Measurements from ENCODE around the gene ZNF618.

The ZNF618 gene

GRCh38 chr9:113973226-113973625 is 97.1 kb downstream of the ZNF618 start:
- peaks cover 10% of the 10 kb centered on the region; the same call in 1 of the 2 replicates for H3K27me3 ChIP-seq (ENCODE audit: control insufficient read depth, low read length)
- no peaks in the 10 kb centered on the region for H4K20me1 ChIP-seq (ENCODE audit: control insufficient read depth, insufficient read depth, low read depth, low read length)
- H3K79me2 ChIP-seq (ENCODE audit: control insufficient read depth, low read length): no peaks in the 10 kb centered on the region
- no peaks in the 10 kb centered on the region for H3K4me1 ChIP-seq (ENCODE audit: control insufficient read depth, low read length)
- H3K36me3 ChIP-seq (ENCODE audit: control insufficient read depth, low read length): no peaks in the 10 kb centered on the region
- TF ChIP-seq, protein P1, sequence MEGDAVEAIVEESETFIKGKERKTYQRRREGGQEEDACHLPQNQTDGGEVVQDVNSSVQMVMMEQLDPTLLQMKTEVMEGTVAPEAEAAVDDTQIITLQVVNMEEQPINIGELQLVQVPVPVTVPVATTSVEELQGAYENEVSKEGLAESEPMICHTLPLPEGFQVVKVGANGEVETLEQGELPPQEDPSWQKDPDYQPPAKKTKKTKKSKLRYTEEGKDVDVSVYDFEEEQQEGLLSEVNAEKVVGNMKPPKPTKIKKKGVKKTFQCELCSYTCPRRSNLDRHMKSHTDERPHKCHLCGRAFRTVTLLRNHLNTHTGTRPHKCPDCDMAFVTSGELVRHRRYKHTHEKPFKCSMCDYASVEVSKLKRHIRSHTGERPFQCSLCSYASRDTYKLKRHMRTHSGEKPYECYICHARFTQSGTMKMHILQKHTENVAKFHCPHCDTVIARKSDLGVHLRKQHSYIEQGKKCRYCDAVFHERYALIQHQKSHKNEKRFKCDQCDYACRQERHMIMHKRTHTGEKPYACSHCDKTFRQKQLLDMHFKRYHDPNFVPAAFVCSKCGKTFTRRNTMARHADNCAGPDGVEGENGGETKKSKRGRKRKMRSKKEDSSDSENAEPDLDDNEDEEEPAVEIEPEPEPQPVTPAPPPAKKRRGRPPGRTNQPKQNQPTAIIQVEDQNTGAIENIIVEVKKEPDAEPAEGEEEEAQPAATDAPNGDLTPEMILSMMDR (IDR thresholded peaks at IDR 0.05; ENCODE audit: low read depth, low read length, poor library complexity, severe bottlenecking): no peak
- no peak for TF ChIP-seq EZH2phosphoT487 (IDR thresholded peaks at IDR 0.05; ENCODE audit: borderline replicate concordance, low read length)
- no peak overlapping the region for H3K27ac ChIP-seq (ENCODE audit: low read depth, low read length)
- H3K9me2 ChIP-seq (replicated peaks; ENCODE audit: control insufficient read depth, low read length): no peaks in the 10 kb centered on the region
- no peaks in the 10 kb centered on the region for H3F3A ChIP-seq (ENCODE audit: control insufficient read depth, insufficient read depth)
- H3K4me3 ChIP-seq (ENCODE audit: low read length): no peak overlapping the region
- no peak overlapping the region for H3K4me2 ChIP-seq (ENCODE audit: low read length)
- H3K9me3 ChIP-seq (ENCODE audit: control insufficient read depth, insufficient read depth, low read length): no peaks in the 10 kb centered on the region

DNA sequence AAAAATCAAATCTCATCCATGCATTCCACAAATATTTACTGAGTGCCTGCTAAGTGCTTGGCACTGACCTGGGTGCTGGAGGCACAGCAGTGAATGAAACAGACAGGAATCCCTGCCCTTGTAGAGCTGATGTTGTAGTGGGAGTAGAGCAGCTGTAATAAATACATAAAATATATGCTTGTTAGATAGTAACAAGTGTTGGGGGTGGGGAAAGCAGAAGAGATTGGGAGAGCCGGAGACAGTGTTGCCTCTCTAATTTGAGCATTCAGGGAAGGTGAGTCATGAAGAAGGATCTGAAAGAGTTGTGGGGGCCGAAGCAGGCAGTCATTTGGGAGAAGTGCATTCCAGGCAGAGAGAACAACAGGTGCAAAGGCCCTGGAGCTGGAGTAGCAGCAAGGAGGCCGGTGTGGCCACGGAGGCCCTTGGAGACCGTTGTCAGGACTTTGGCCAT is 97.9 kb downstream of the ZNF618 start:
- peaks cover 10% of the 10 kb centered on the region; the same call in 1 of the 2 replicates for H3K27me3 ChIP-seq (ENCODE audit: control insufficient read depth, low read length)

GRCh38 chr9:113976915-113977314 is 100.8 kb downstream of the ZNF618 start:
- H4K20me1 ChIP-seq (ENCODE audit: control insufficient read depth, insufficient read depth, low read depth, low read length): no peaks in the 10 kb centered on the region
- no peak overlapping the region for H3K27ac ChIP-seq (ENCODE audit: low read depth, low read length)
- H3K4me1 ChIP-seq (ENCODE audit: control insufficient read depth, low read length): no peaks in the 10 kb centered on the region
- H3F3A ChIP-seq (ENCODE audit: control insufficient read depth, insufficient read depth): no peaks in the 10 kb centered on the region
- H3K27me3 ChIP-seq (ENCODE audit: control insufficient read depth, low read length): peaks cover 19% of the 10 kb centered on the region
- H3K4me3 ChIP-seq (ENCODE audit: low read length): no peak overlapping the region
- H3K4me2 ChIP-seq (ENCODE audit: low read length): no peak overlapping the region
- H3K36me3 ChIP-seq (ENCODE audit: control insufficient read depth, low read length): no peaks in the 10 kb centered on the region
- TF ChIP-seq EZH2phosphoT487 (IDR thresholded peaks at IDR 0.05; ENCODE audit: borderline replicate concordance, low read length): no peak
- TF ChIP-seq, protein P1 (IDR thresholded peaks at IDR 0.05; ENCODE audit: low read depth, low read length, poor library complexity, severe bottlenecking): no peak
- no peaks in the 10 kb centered on the region for H3K9me2 ChIP-seq (replicated peaks; ENCODE audit: control insufficient read depth, low read length)
- H3K79me2 ChIP-seq (ENCODE audit: control insufficient read depth, low read length): no peaks in the 10 kb centered on the region
- no peaks in the 10 kb centered on the region for H3K9me3 ChIP-seq (ENCODE audit: control insufficient read depth, insufficient read depth, low read length)

More for the DNA sequence above, 97.9 kb downstream of the ZNF618 start:
- Histone ChIP-seq H4K20me1 (ENCODE audit: control insufficient read depth, insufficient read depth, low read depth, low read length) (no peaks in the 10 kb centered on the region), H3K9me3 (ENCODE audit: control insufficient read depth, insufficient read depth, low read length) (no peaks in the 10 kb centered on the region), H3F3A (ENCODE audit: control insufficient read depth, insufficient read depth) (no peaks in the 10 kb centered on the region), H3K4me2 (ENCODE audit: low read length) (no peak overlapping the region), H3K36me3 (ENCODE audit: control insufficient read depth, low read length) (no peaks in the 10 kb centered on the region), H3K4me1 (ENCODE audit: control insufficient read depth, low read length) (no peaks in the 10 kb centered on the region), H3K9me2 (replicated peaks; ENCODE audit: control insufficient read depth, low read length) (no peaks in the 10 kb centered on the region), H3K79me2 (ENCODE audit: control insufficient read depth, low read length) (no peaks in the 10 kb centered on the region), H3K27ac (ENCODE audit: low read depth, low read length) (no peak overlapping the region), H3K4me3 (ENCODE audit: low read length) (no peak overlapping the region)
- TF ChIP-seq, protein P1 (IDR thresholded peaks at IDR 0.05; ENCODE audit: low read depth, low read length, poor library complexity, severe bottlenecking): no peak
- no peak for TF ChIP-seq EZH2phosphoT487 (IDR thresholded peaks at IDR 0.05; ENCODE audit: borderline replicate concordance, low read length)
